ENCODE measurements around the gene NUP50. TPM values are rescaled to one million over a fixed set of nuclear protein-coding genes. Genes with fewer than 3 reads are reported as not detected.

Gene NUP50
- total and polyA plus RNA-seq, 2 of the 13 experiments (the other 11 are each of a cell fraction or from before 2014, with no cell fraction given), result 14.2 to 52.4 TPM

GRCh38 chr22:45202333-45203149 is 38.8 kb downstream of the NUP50 start:
- CTCF ChIA-PET (ENCODE audit: low intra/inter-chr PET ratio, low total read pairs), result no interaction called here
- Histone ChIP-seq H3K9ac (ENCODE audit: insufficient read depth, low read depth, low read length) (no peak overlapping the region), H3K4me3 (replicated peaks in 1 of 3; ENCODE audit: insufficient read depth in 1 of 3, low read depth in 2 of 3, low read length in 3 of 3) (no peak overlapping the region), H3K27ac (ENCODE audit: extremely low read length, insufficient read depth, low read length) (no peak overlapping the region), H3K4me1 (ENCODE audit: insufficient read depth, low read length) (no peaks in the 10 kb centered on the region), H3K4me2 (ENCODE audit: low read depth, low read length) (no peak overlapping the region), H4K20me1 (ENCODE audit: insufficient read depth, low read length) (no peaks in the 10 kb centered on the region; the same call in 1 of the 2 replicates), H2AFZ (ENCODE audit: low read length) (no peak overlapping the region), H3K27me3 (ENCODE audit: control insufficient read depth in 1 of 2, insufficient read depth in 2 of 2, low read length in 2 of 2) (no peaks in the 10 kb centered on the region), H3K79me2 (ENCODE audit: insufficient read depth, low read length) (no peaks in the 10 kb centered on the region), H3K9me3 (ENCODE audit: low read length) (no peaks in the 10 kb centered on the region), H3K36me3 (replicated peaks in 1 of 2; ENCODE audit: control insufficient read depth in 1 of 2, insufficient read depth in 2 of 2, low read length in 2 of 2) (peaks cover 18 to 25% of the 10 kb centered on the region in 2 experiments)
- POLR2A ChIA-PET, result no interaction called here
- in situ Hi-C loops (cut with HindIII; ENCODE audit: extremely low pct_ligation_motif_present, low pct_unique_long_range_greater_than_20kb), result no loop called here
- intact Hi-C loops (cut with micrococcal nuclease; ENCODE audit: unreplicated experiment), result no loop called here
- BruUV-seq (replicated peaks), result no TSS peak
- FAIRE-seq, result no peak
- WGBS (ENCODE audit: low lambda C conversion rate), result 98% methylated on average over 9 of the region's 36 CpGs
- ATAC-seq, result no peak
- DNase-seq (ENCODE audit: low spot score), result no peak
- TF ChIP-seq ZNF180 (CRISPR knock-in tag; IDR thresholded peaks at IDR 0.05; ENCODE audit: borderline replicate concordance, low read depth), result no peak
- no peak for TF ChIP-seq KLF11 (CRISPR knock-in tag; IDR thresholded peaks at IDR 0.05)
- no peak for TF ChIP-seq KDM5A (IDR thresholded peaks at IDR 0.05; ENCODE audit: borderline replicate concordance, low read length)
- no peak for TF ChIP-seq RFXAP (CRISPR knock-in tag; IDR thresholded peaks at IDR 0.05; ENCODE audit: borderline replicate concordance)
- no peak for TF ChIP-seq BCL3 (CRISPR knock-in tag; IDR thresholded peaks at IDR 0.05)
- no peak for TF ChIP-seq ZNF740 (CRISPR knock-in tag; IDR thresholded peaks at IDR 0.05)
- no peak for TF ChIP-seq MBNL3 (CRISPR knock-in tag; conservative IDR thresholded peaks at IDR 0.05)
- TF ChIP-seq SRSF9 (IDR thresholded peaks at IDR 0.05; ENCODE audit: borderline replicate concordance, insufficient read depth, low read depth, low read length, poor library complexity, severe bottlenecking), result no peak
- no peak for TF ChIP-seq ARID3A (IDR thresholded peaks at IDR 0.05; ENCODE audit: low read depth, low read length)
- TF ChIP-seq MAX (IDR thresholded peaks at IDR 0.05), result no peak
- TF ChIP-seq MAFK (conservative IDR thresholded peaks at IDR 0.05 in 1 of 2, IDR thresholded peaks at IDR 0.05 in 1 of 2; ENCODE audit: low read length in 2 of 2), result no peak
- TF ChIP-seq ZNF451 (CRISPR knock-in tag; IDR thresholded peaks at IDR 0.05), result no peak
- no peak for TF ChIP-seq ARID4A (CRISPR knock-in tag; IDR thresholded peaks at IDR 0.05; ENCODE audit: borderline replicate concordance)
- TF ChIP-seq RFX5 (IDR thresholded peaks at IDR 0.05; ENCODE audit: low read depth, low read length), result no peak
- no peak for TF ChIP-seq ELF4 (CRISPR knock-in tag; IDR thresholded peaks at IDR 0.05; ENCODE audit: borderline replicate concordance)
